ENCODE results near the gene ANXA5. TPM values are rescaled to one million over a fixed set of nuclear protein-coding genes. Genes with fewer than 3 reads are reported as not detected.
"Not testable (repeated sequence)": the region's sequence is repeated elsewhere in the genome, so short reads cannot be mapped to it uniquely, and the experiment has no call there.

Gene ANXA5
- total RNA-seq, 1 donor from 2014 or later = 216 TPM

- TF ChIP-seq, protein P1, sequence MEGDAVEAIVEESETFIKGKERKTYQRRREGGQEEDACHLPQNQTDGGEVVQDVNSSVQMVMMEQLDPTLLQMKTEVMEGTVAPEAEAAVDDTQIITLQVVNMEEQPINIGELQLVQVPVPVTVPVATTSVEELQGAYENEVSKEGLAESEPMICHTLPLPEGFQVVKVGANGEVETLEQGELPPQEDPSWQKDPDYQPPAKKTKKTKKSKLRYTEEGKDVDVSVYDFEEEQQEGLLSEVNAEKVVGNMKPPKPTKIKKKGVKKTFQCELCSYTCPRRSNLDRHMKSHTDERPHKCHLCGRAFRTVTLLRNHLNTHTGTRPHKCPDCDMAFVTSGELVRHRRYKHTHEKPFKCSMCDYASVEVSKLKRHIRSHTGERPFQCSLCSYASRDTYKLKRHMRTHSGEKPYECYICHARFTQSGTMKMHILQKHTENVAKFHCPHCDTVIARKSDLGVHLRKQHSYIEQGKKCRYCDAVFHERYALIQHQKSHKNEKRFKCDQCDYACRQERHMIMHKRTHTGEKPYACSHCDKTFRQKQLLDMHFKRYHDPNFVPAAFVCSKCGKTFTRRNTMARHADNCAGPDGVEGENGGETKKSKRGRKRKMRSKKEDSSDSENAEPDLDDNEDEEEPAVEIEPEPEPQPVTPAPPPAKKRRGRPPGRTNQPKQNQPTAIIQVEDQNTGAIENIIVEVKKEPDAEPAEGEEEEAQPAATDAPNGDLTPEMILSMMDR (IDR thresholded peaks at IDR 0.05) = no peak
- Mint-ChIP-seq H3K36me3 (no peaks in the 10 kb centered on the region), H3K4me3 (no peak overlapping the region), H3K4me1 (peaks cover 3% of the 10 kb centered on the region), H3K9me3 (no peaks in the 10 kb centered on the region), H3K27ac (no peak overlapping the region), H3K27me3 (ENCODE audit: insufficient read depth, low read depth) (peaks cover 4% of the 10 kb centered on the region)
- no peak overlapping the region for H3K4me2 ChIP-seq
- H3K9me3 ChIP-seq (ENCODE audit: low read depth) = no peaks in the 10 kb centered on the region
- H3K79me2 ChIP-seq (ENCODE audit: low read depth) = no peaks in the 10 kb centered on the region
- no peaks in the 10 kb centered on the region for H3K4me1 ChIP-seq
- H3F3A ChIP-seq (ENCODE audit: low read depth) = no peaks in the 10 kb centered on the region
- no peak for DNase-seq (ENCODE audit: low spot score)
- no peak overlapping the region for H2AFZ ChIP-seq (replicated peaks)
- H3K36me3 ChIP-seq = no peaks in the 10 kb centered on the region
- H4K20me1 ChIP-seq (ENCODE audit: low read depth) = no peaks in the 10 kb centered on the region
- no peak overlapping the region for H3K4me3 ChIP-seq
- no peak overlapping the region for H3K27ac ChIP-seq
- no peak overlapping the region for H3K9ac ChIP-seq
- H3K27me3 ChIP-seq = no peaks in the 10 kb centered on the region
Observed at GRCh38 chr4:121733942-121734341, 37.2 kb upstream of the ANXA5 start.

DNA sequence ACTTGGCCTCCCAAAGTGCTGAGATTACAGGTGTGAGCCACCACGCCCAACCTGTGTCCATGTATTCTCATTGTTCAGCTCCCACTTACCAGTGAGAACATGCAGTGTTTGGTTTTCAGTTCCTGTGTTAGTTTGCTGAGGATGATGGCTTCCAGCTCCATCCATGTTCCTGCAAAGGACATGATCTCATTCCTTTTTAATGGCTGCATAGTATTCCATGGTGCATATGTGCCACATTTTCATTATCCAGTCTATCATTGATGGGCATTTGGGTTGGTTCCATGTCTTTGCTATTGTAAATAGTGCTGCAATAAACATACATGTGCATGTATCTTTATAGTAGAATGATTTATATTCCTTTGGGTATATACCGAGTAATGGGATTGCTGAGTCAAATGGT, 33.0 kb upstream of the ANXA5 start:
- DNase-seq (ENCODE audit: low spot score); H3K27ac ChIP-seq; H3K4me2 ChIP-seq; H4K20me1 ChIP-seq (ENCODE audit: low read depth); H3K27me3 ChIP-seq; H3K9me3 ChIP-seq (ENCODE audit: low read depth); H3K36me3 Mint-ChIP-seq; H2AFZ ChIP-seq (replicated peaks); H3K4me3 Mint-ChIP-seq; H3K79me2 ChIP-seq (ENCODE audit: low read depth); H3K27me3 Mint-ChIP-seq (ENCODE audit: insufficient read depth, low read depth); H3K4me1 ChIP-seq; H3K36me3 ChIP-seq; H3K27ac Mint-ChIP-seq; H3K4me1 Mint-ChIP-seq; H3K4me3 ChIP-seq; H3K9me3 Mint-ChIP-seq; H3F3A ChIP-seq (ENCODE audit: low read depth); H3K9ac ChIP-seq: not testable (repeated sequence)

DNA sequence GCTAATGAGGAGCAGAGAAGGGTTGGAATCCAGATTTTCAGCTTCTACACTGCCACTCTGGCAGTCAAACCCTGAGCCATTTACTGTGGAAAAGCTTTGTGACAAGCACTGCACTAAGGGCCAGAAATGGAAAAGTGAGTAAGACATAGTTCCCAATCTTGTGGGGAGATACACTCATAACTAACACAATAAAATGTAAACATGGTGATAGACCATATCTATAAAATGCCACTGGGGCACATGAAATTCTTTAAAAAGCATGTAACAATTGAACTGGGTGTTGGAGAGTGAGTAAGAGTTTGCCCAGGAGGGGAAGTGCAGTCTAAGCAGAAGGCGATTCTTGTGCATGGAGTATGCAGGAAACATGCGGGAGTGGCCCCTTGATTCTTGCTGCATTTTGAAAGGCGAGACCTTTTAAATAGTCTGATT, 32.0 kb upstream of the ANXA5 start:
- no peaks in the 10 kb centered on the region for H3F3A ChIP-seq (ENCODE audit: low read depth)
- no peak overlapping the region for H3K4me2 ChIP-seq
- H3K27me3 Mint-ChIP-seq (ENCODE audit: insufficient read depth, low read depth) = peaks cover 2% of the 10 kb centered on the region
- no peak overlapping the region for H3K27ac ChIP-seq
- H3K27ac Mint-ChIP-seq = no peak overlapping the region
- no peaks in the 10 kb centered on the region for H3K36me3 ChIP-seq
- no peak for DNase-seq (ENCODE audit: low spot score)
- no peak overlapping the region for H3K4me3 Mint-ChIP-seq
- H3K9ac ChIP-seq = no peak overlapping the region
- H3K4me3 ChIP-seq = no peak overlapping the region
- peaks cover 8% of the 10 kb centered on the region for H3K4me1 Mint-ChIP-seq
- H3K27me3 ChIP-seq = no peaks in the 10 kb centered on the region
- TF ChIP-seq EZH2 (IDR thresholded peaks at IDR 0.05) = no peak
- TF ChIP-seq EZH2phosphoT487 (IDR thresholded peaks at IDR 0.05) = no peak
- TF ChIP-seq, protein P1 (IDR thresholded peaks at IDR 0.05) = no peak
- H3K36me3 Mint-ChIP-seq = no peaks in the 10 kb centered on the region
- H3K79me2 ChIP-seq (ENCODE audit: low read depth) = no peaks in the 10 kb centered on the region
- no peaks in the 10 kb centered on the region for H3K4me1 ChIP-seq
- H4K20me1 ChIP-seq (ENCODE audit: low read depth) = no peaks in the 10 kb centered on the region
- no peaks in the 10 kb centered on the region for H3K9me3 Mint-ChIP-seq
- no peak overlapping the region for H2AFZ ChIP-seq (replicated peaks)
- no peaks in the 10 kb centered on the region for H3K9me3 ChIP-seq (ENCODE audit: low read depth)

DNA sequence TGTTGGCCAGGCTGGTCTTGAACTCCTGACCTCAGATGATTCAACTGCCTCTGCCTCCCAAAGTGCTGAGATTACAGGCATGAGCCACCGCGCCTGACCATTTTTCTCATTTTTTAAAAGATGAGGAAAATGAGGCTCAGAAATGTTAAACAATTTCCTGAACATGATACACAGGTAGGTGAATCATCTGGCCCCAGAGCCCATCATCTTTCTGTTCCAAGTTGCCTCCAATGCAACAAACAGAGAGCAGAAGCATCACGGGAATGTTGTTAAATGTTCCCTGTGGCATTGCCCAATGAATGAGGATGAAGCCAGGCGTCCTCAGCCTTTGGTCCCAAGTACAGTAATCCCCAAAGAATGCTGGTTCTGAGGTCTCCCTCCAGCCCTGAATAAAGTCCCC, 31.3 kb upstream of the ANXA5 start:
- Histone ChIP-seq H3K9ac (no peak overlapping the region), H3K4me1 (no peaks in the 10 kb centered on the region), H2AFZ (replicated peaks) (no peak overlapping the region), H3K9me3 (ENCODE audit: low read depth) (no peaks in the 10 kb centered on the region), H3K4me2 (no peak overlapping the region), H3K79me2 (ENCODE audit: low read depth) (no peaks in the 10 kb centered on the region), H3K27me3 (no peaks in the 10 kb centered on the region), H3F3A (ENCODE audit: low read depth) (no peaks in the 10 kb centered on the region), H4K20me1 (ENCODE audit: low read depth) (no peaks in the 10 kb centered on the region), H3K36me3 (no peaks in the 10 kb centered on the region), H3K27ac (no peak overlapping the region), H3K4me3 (no peak overlapping the region)
- Mint-ChIP-seq H3K9me3 (no peaks in the 10 kb centered on the region), H3K27me3 (ENCODE audit: insufficient read depth, low read depth) (peaks cover 2% of the 10 kb centered on the region), H3K36me3 (no peaks in the 10 kb centered on the region), H3K4me1 (peaks cover 8% of the 10 kb centered on the region), H3K27ac (no peak overlapping the region), H3K4me3 (no peak overlapping the region)
- no peak for DNase-seq (ENCODE audit: low spot score)
- TF ChIP-seq EZH2 (IDR thresholded peaks at IDR 0.05) (no peak), EZH2phosphoT487 (IDR thresholded peaks at IDR 0.05) (no peak)
- TF ChIP-seq, protein P1 (IDR thresholded peaks at IDR 0.05) = no peak

Measured in neural progenitor cell (in vitro differentiated cells).